WTC11 (cell line): ENCODE results near the gene GJD3. TPM values are rescaled to one million over a fixed set of nuclear protein-coding genes. Genes with fewer than 3 reads are reported as not detected.
A peak's percentile ranks its signal among the peaks of the same experiment; 100 is the strongest.
"Not testable (repeated sequence)": the region's sequence is repeated elsewhere in the genome, so short reads cannot be mapped to it uniquely, and the experiment has no call there.

ENCODE experiments used
- ATAC-seq: fragments of 200-7000 bp; cut with Tn5 transposase; 2 replicates; pipeline ENCODE4 v1.10.0; 2021; ENCODE audit warnings: mild to moderate bottlenecking, moderate library complexity
- CTCF ChIA-PET: fragments of 300-600 bp; sonication (Branson Sonifier 250); formaldehyde crosslinking; loops from one replicate; lab custom pipeline; 2021; ENCODE audit warnings: antibody characterized with exemption; lab: Charles Lee
- POLR2A ChIA-PET: fragments of 350-600 bp; sonication (Branson Sonifier 250); formaldehyde crosslinking; loops from one replicate; lab custom pipeline; 2021; ENCODE audit warnings: antibody characterized with exemption; lab: Charles Lee
- DNase-seq: peaks from one replicate; pipeline ENCODE4 v3.0.0; 2021; ENCODE audit warnings: low spot score
- H3K27ac Mint-ChIP-seq: 2 replicates; pipeline ENCODE4 v1.8.0; 2021; ENCODE audit warnings: mixed read lengths
- H3K27me3 Mint-ChIP-seq: 2 replicates; pipeline ENCODE4 v1.8.0; 2021; ENCODE audit warnings: low read depth, mild to moderate bottlenecking, moderate library complexity, mixed read lengths
- H3K36me3 Mint-ChIP-seq: 2 replicates; pipeline ENCODE4 v1.8.0; 2021; ENCODE audit warnings: mixed read lengths
- H3K4me1 Mint-ChIP-seq: 2 replicates; pipeline ENCODE4 v1.8.0; 2022; ENCODE audit warnings: mixed read lengths
- H3K4me3 Mint-ChIP-seq: 2 replicates; pipeline ENCODE4 v1.8.0; 2021; ENCODE audit warnings: mild to moderate bottlenecking, moderate library complexity, mixed read lengths
- H3K9me3 Mint-ChIP-seq: 2 replicates; pipeline ENCODE4 v1.8.0; 2021; ENCODE audit warnings: mixed read lengths
- CREB1 ChIP-seq: sonication (generic); formaldehyde crosslinking; IDR thresholded peaks from 2 replicates; pipeline ENCODE4 v1.8.0; 2023; ENCODE audit warnings: mild to moderate bottlenecking, missing genetic modification reagents
- FOXK1 ChIP-seq: sonication (generic); formaldehyde crosslinking; IDR thresholded peaks from 2 replicates; pipeline ENCODE4 v1.8.0; 2022; ENCODE audit warnings: mild to moderate bottlenecking, moderate library complexity, missing genetic modification reagents
- GABPB1 ChIP-seq: sonication (generic); formaldehyde crosslinking; IDR thresholded peaks from 2 replicates; pipeline ENCODE4 v1.8.1; 2023; ENCODE audit warnings: mild to moderate bottlenecking, missing genetic modification reagents
- GRHL2 ChIP-seq: fragments of 250-450 bp; sonication (Bioruptor Pico); IDR thresholded peaks from 2 replicates; pipeline ENCODE4 v1.8.0; 2022; ENCODE audit warnings: mild to moderate bottlenecking, moderate library complexity; ENCODE audit not compliant: insufficient replicate concordance, severe bottlenecking
- NFYB ChIP-seq: sonication (generic); formaldehyde crosslinking; conservative IDR thresholded peaks from 2 replicates; pipeline ENCODE4 v1.8.0; 2022; ENCODE audit warnings: low read depth, missing genetic modification reagents
- SP1 ChIP-seq: sonication (generic); formaldehyde crosslinking; conservative IDR thresholded peaks from 2 replicates; pipeline ENCODE4 v1.8.1; 2022; ENCODE audit warnings: missing genetic modification reagents
- ZNF263 ChIP-seq: sonication (generic); formaldehyde crosslinking; IDR thresholded peaks from 2 replicates; pipeline ENCODE4 v1.8.1; 2022; ENCODE audit warnings: low read depth, mild to moderate bottlenecking, moderate library complexity, missing genetic modification reagents
- ZNF396 ChIP-seq: fragments of 250-450 bp; sonication (Bioruptor Pico); IDR thresholded peaks from 2 replicates; pipeline ENCODE4 v1.8.0; 2021; ENCODE audit warnings: mild to moderate bottlenecking, moderate library complexity, borderline replicate concordance
- total RNA-seq: library from RNA; stranded (reverse); gene quantifications from 3 replicates; pipeline ENCODE4 v1.2.3, GENCODE V29; 2021
- TF ChIP-seq, protein P1 (sequence below): fragments of 250-450 bp; sonication (Bioruptor Pico); conservative IDR thresholded peaks from 2 replicates; pipeline ENCODE4 v1.9.0; 2021; ENCODE audit warnings: mild to moderate bottlenecking
- TF ChIP-seq, protein P2 (sequence below): sonication (generic); formaldehyde crosslinking; IDR thresholded peaks from 2 replicates; pipeline ENCODE4 v1.8.0; 2023; ENCODE audit warnings: missing genetic modification reagents

GJD3 gene
- total RNA-seq, 1 experiment from 2014 or later = 2.3 TPM

DNA sequence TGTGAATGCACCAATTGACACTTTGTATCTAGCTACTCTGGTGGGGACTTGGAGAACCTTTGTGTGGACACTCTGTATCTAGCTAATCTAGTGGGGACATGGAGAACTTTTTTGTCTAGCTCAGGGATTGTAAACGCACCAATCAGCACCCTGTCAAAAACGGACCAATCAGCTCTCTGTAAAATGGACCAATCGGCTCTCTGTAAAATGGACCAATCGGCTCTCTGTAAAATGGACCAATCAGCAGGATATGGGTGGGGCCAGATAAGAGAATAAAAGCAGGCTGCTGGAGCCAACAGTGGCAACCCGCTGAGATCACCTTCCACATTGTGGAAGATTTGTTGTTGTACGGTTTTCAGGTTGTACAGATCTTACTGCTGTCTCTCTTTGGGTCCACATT lies 12.0 kb upstream of the GJD3 start:
- ChIA-PET CTCF (interaction anchor here (1.0 to 1.2 kb wide), 2 partner anchors 10 to 88 kb away, joined by 3 read pairs; no protein-coding TSS in a partner anchor), POLR2A (interaction anchor here (0.6 kb wide), 1 partner anchor 74 kb away, joined by 3 read pairs; no protein-coding TSS in a partner anchor)
- not testable (repeated sequence) for H3K27ac Mint-ChIP-seq, H3K4me3 Mint-ChIP-seq, DNase-seq, H3K36me3 Mint-ChIP-seq, H3K27me3 Mint-ChIP-seq, ATAC-seq, H3K4me1 Mint-ChIP-seq
- TF ChIP-seq NFYB (CRISPR knock-in tag) = peak; percentile 59
- peaks cover 15% of the 10 kb centered on the region for H3K9me3 Mint-ChIP-seq

DNA sequence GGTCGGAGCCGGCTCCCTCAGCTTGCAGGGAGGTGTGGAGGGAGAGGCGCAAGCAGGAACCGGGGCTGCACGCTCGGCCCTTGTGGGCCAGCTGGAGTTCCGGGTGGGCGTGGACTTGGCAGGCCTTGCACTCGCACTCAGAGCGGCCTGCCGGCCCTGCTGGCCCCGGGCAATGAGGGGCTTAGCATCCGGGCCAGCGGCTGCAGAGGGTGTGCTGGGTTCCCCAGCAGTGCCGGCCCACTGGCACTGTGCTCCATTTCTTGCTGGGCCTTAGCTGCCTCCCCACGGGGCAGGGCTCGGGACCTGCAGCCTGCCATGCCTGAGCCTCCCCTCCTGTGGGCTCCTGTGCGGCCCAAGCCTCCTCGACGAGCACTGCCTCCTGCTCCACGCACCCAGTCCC lies 11.2 kb upstream of the GJD3 start:
- H3K36me3 Mint-ChIP-seq, H3K4me1 Mint-ChIP-seq, H3K27me3 Mint-ChIP-seq, DNase-seq, H3K4me3 Mint-ChIP-seq, H3K27ac Mint-ChIP-seq, POLR2A ChIA-PET, ATAC-seq: not testable (repeated sequence)
- CTCF ChIA-PET = interaction anchor here (0.6 to 2.1 kb wide), 7 partner anchors 10 to 184 kb away, joined by 3 to 10 read pairs (median 4); partner anchors contain the start of gene GJD3
- H3K9me3 Mint-ChIP-seq = peaks cover 19% of the 10 kb centered on the region

DNA sequence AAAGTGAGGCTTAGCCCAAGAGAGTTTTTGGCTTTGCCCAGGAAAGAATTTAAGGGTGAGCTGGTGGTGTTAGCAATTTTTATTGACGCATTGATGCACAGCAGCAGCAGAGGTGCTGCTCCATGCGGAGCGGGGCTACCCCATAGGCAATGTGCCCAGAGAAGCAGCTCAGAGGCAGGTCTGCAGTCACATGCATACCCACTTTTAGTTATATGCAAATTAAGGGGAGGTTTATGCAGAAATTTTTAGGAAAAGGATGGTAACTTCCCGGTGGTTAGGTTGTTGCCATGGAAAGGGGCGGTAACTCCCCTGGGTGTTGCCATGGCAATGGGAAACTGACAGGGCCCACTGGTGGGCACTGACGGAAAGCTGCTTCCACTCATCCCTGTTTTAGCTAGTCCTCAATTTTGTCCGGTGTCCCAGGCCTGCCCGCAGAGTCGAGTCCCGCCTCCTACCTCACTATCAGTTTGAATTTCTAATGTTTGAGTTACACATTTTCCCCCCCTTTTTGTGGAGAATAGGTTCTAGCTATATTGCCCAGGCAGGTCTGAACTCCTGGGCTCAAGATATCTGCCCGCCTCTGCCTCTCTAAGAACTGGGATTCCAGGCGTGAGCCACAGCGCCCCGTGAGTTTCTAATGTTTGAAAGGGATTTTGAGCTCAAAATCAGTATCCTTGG lies 10.4 kb upstream of the GJD3 start:
- CTCF ChIA-PET = interaction anchor here (0.6 to 2.1 kb wide), 8 partner anchors 9 to 347 kb away, joined by 3 to 10 read pairs (median 4); partner anchors contain the start of gene GJD3
- POLR2A ChIA-PET = no interaction called here
- no peaks in the 10 kb centered on the region; the same call in 1 of the 2 replicates for H3K27me3 Mint-ChIP-seq
- H3K9me3 Mint-ChIP-seq = peaks cover 19% of the 10 kb centered on the region
- TF ChIP-seq GRHL2 = no peak
- TF ChIP-seq, protein P1, sequence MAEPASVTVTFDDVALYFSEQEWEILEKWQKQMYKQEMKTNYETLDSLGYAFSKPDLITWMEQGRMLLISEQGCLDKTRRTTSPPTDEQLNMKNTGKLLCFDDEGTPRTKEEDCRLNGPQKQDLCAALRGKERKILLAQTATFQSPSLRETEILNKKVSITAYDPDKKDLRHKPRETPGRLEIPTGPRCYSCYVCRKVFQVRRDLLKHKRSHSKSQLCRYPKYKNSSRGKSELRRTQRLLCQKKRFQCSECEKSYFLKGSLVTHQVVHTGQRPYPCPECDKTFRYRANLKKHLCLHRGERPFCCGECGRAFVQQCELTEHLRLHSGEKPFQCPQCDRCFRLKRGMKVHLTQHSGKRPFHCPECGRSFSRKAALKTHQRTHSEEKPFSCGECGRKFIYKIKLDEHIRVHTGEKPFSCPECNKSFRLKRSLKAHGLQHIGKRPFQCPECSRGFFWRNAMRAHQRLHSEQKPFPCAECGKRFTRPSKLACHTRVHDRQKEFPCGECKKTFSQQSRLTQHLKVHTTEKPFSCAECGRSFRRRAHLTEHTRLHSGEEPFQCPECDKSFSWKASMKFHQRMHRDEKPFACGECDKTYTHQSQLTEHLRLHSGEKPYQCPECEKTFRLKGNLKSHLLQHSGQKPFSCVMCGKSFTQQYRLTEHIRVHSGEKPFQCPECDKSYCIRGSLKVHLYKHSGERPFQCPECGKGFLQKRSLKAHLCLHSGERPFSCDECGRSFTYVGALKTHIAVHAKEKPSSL (CRISPR knock-in tag) = no peak
- no peak for DNase-seq
- no peak overlapping the region for H3K4me3 Mint-ChIP-seq
- peaks cover 8% of the 10 kb centered on the region for H3K4me1 Mint-ChIP-seq
- 0 out of 2 replicates have a peak, but pooled peaks cover 2% of the 10 kb centered on the region for H3K36me3 Mint-ChIP-seq
- ATAC-seq = no peak; the same call in 1 of the 2 replicates
- H3K27ac Mint-ChIP-seq = peak overlapping the region; percentile 30; the same call in 1 of the 2 replicates

DNA sequence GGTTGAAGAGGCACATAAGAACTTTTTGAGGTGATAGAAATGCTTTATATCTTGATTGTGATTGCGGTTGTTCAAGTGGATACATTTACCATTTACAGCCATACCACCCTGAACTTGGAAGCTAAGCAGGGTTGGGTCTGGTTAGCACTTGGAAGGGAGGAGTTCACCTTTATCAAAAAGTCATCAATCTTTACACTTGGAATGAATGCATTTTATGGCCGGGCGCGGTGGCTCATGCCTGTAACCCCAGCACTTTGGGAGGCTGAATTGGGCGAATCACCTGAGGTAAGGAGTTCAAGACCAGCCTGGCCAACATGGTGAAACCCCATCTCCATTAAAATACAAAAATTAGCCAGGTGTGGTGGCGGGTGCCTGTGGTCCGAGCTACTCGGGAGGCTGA lies 9.5 kb upstream of the GJD3 start:
- ChIA-PET CTCF (interaction anchor here (1.1 to 2.1 kb wide), 3 partner anchors 8 to 186 kb away, joined by 4 to 10 read pairs (median 5); partner anchors contain the start of gene GJD3), POLR2A (no interaction called here)
- Mint-ChIP-seq H3K9me3 (peaks cover 19% of the 10 kb centered on the region), H3K4me1 (peaks cover 8% of the 10 kb centered on the region), H3K36me3 (0 out of 2 replicates have a peak, but pooled peaks cover 2% of the 10 kb centered on the region), H3K27ac (no peak overlapping the region), H3K4me3 (no peak overlapping the region), H3K27me3 (no peaks in the 10 kb centered on the region)
- DNase-seq = no peak
- no peak for ATAC-seq
- TF ChIP-seq, protein P1 (CRISPR knock-in tag) = no peak
- no peak for TF ChIP-seq SP1 (CRISPR knock-in tag)

DNA sequence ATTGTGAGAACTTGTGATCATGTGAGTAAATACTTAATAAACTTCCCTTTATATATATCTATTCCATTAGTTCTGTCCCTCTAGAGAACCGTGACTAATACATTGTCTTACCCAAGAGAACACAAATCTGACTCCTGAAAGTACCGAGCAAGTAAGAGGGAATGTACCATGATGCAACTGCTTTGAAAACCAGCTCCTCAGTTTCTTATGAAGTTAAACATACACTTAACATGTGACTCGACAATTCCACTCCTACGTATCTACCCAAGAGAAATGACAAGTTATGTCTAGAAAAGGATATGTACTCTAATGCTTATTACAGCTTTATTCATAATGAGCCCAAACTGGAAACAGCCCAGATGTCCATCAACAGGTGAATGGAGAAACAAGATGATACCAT lies 8.8 kb upstream of the GJD3 start:
- Mint-ChIP-seq H3K27ac (no peak overlapping the region), H3K4me3 (no peak overlapping the region), H3K4me1 (peaks cover 8% of the 10 kb centered on the region), H3K27me3 (no peaks in the 10 kb centered on the region), H3K9me3 (peaks cover 19% of the 10 kb centered on the region), H3K36me3 (0 out of 2 replicates have a peak, but pooled peaks cover 2% of the 10 kb centered on the region)
- TF ChIP-seq GABPB1 (CRISPR knock-in tag) (no peak), ZNF263 (no peak), CREB1 (CRISPR knock-in tag) (no peak), FOXK1 (CRISPR knock-in tag) (no peak), ZNF396 (CRISPR knock-in tag) (no peak)
- TF ChIP-seq, protein P2, sequence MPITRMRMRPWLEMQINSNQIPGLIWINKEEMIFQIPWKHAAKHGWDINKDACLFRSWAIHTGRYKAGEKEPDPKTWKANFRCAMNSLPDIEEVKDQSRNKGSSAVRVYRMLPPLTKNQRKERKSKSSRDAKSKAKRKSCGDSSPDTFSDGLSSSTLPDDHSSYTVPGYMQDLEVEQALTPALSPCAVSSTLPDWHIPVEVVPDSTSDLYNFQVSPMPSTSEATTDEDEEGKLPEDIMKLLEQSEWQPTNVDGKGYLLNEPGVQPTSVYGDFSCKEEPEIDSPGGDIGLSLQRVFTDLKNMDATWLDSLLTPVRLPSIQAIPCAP (CRISPR knock-in tag) = no peak
- ChIA-PET CTCF (no interaction called here), POLR2A (no interaction called here)
- no peak for DNase-seq
- ATAC-seq = no peak

DNA sequence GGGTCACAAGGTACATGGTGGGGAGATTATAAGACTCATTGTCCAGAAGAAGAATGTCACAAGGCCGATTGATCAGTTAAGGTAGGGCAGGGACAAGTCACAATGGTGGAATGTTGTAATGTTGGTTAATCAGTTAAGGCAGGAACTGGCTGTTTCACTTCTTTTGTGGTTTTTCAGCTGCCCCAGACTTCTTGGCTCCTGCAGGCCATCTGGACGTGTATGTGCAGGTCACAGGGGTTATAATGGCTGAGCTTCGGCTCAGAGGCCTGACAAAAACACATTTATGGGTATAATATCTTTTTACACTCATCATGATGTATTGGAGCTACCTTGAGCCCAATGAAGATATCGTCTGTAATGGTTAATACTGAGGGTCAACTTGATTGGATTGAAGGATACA lies 8.1 kb upstream of the GJD3 start:
- CTCF ChIA-PET, H3K4me1 Mint-ChIP-seq, H3K4me3 Mint-ChIP-seq, POLR2A ChIA-PET, ATAC-seq, H3K36me3 Mint-ChIP-seq, DNase-seq, H3K27ac Mint-ChIP-seq, H3K27me3 Mint-ChIP-seq: not testable (repeated sequence)
- H3K9me3 Mint-ChIP-seq = peaks cover 19% of the 10 kb centered on the region
